ENCODE results near the gene PRKG1.
"Not testable (repeated sequence)": the region's sequence is repeated elsewhere in the genome, so short reads cannot be mapped to it uniquely, and the experiment has no call there.

The PRKG1 gene

GRCh38 chr10:51231754-51232153 lies 157.5 kb downstream of the PRKG1 start:
- no peak for DNase-seq

- no peak for DNase-seq
These were observed 159.2 kb downstream of the PRKG1 start for GRCh38 chr10:51233337-51234100.

GRCh38 chr10:51235865-51236264 lies 161.6 kb downstream of the PRKG1 start:
- DNase-seq: no peak

- DNase-seq: no peak
These were observed 164.7 kb downstream of the PRKG1 start for GRCh38 chr10:51239006-51239405.

GRCh38 chr10:51241461-51241860 lies 167.2 kb downstream of the PRKG1 start:
- DNase-seq: no peak

GRCh38 chr10:51242393-51242792 lies 168.1 kb downstream of the PRKG1 start:
- DNase-seq: no peak

GRCh38 chr10:51244309-51244708 lies 170.0 kb downstream of the PRKG1 start:
- DNase-seq: no peak

- no peak for DNase-seq
These were observed 170.6 kb downstream of the PRKG1 start for GRCh38 chr10:51244748-51245490.

GRCh38 chr10:51246156-51246555 lies 171.9 kb downstream of the PRKG1 start:
- DNase-seq: no peak

GRCh38 chr10:51250278-51250920 lies 176.1 kb downstream of the PRKG1 start:
- DNase-seq: no peak

- no peak for DNase-seq
These were observed 176.8 kb downstream of the PRKG1 start for GRCh38 chr10:51251110-51251509.

- DNase-seq: no peak
These were observed 181.1 kb downstream of the PRKG1 start for GRCh38 chr10:51255381-51255780.

GRCh38 chr10:51257511-51258248 lies 183.4 kb downstream of the PRKG1 start:
- no peak for DNase-seq

- no peak for DNase-seq
These were observed 186.1 kb downstream of the PRKG1 start for GRCh38 chr10:51260376-51260775.

- DNase-seq: no peak
These were observed 192.2 kb downstream of the PRKG1 start for GRCh38 chr10:51266496-51266895.

GRCh38 chr10:51267980-51268570 lies 193.8 kb downstream of the PRKG1 start:
- DNase-seq: not testable (repeated sequence)

GRCh38 chr10:51269821-51270220 lies 195.5 kb downstream of the PRKG1 start:
- no peak for DNase-seq

GRCh38 chr10:51270936-51271530 lies 196.7 kb downstream of the PRKG1 start:
- no peak for DNase-seq

GRCh38 chr10:51272099-51272498 lies 197.8 kb downstream of the PRKG1 start:
- DNase-seq: not testable (repeated sequence)

GRCh38 chr10:51272555-51272954 lies 198.3 kb downstream of the PRKG1 start:
- no peak for DNase-seq

GRCh38 chr10:51273574-51273973 lies 199.3 kb downstream of the PRKG1 start:
- no peak for DNase-seq

GRCh38 chr10:51276097-51276496 lies 201.8 kb downstream of the PRKG1 start:
- DNase-seq: not testable (repeated sequence)

Measured in SHP77 treated with DMSO at 0.1 percent for 48 hours (cell line).